Lung (tissue), 12 donors: Measurements from ENCODE around the gene ANKS1B. TPM values are rescaled to one million over a fixed set of nuclear protein-coding genes. Genes with fewer than 3 reads are reported as not detected.

Experiments
- ATAC-seq: fragments of 200-7000 bp; cut with Tn5 transposase; one replicate; pipeline ENCODE4 v1.9.1; 2020; ENCODE audit warnings: moderate number of reproducible peaks; ENCODE audit not compliant: insufficient read depth, low FRiP score
- DNase-seq, 3 donors: peaks; one replicate each; pipeline ENCODE4 v3.0.0-alpha.2; 2013 to 2017
- H3K27ac ChIP-seq, 2 donors: one replicate each; pipeline ENCODE4 v1.5.1; 2013; ENCODE audit warnings: mild to moderate bottlenecking in 2 of 2, moderate library complexity in 2 of 2, control low read depth in 1 of 2, inconsistent platforms in 1 of 2, low read depth in 1 of 2, low read length in 1 of 2
- H3K27me3 ChIP-seq, 3 donors: one replicate each; pipeline ENCODE4 v1.5.1; 2013; ENCODE audit warnings: low read length in 2 of 3; ENCODE audit not compliant: control insufficient read depth in 3 of 3, insufficient read depth in 3 of 3
- H3K36me3 ChIP-seq, 4 donors: one replicate each; pipeline ENCODE4 v1.5.1; 2013; ENCODE audit warnings: low read length in 4 of 4, mild to moderate bottlenecking in 1 of 4, moderate library complexity in 1 of 4; ENCODE audit not compliant: control insufficient read depth in 4 of 4, insufficient read depth in 4 of 4
- H3K4me1 ChIP-seq, 5 donors: one replicate each; pipeline ENCODE4 v1.5.1; 2013; ENCODE audit warnings: low read length in 5 of 5, mild to moderate bottlenecking in 2 of 5, moderate library complexity in 1 of 5; ENCODE audit not compliant: control insufficient read depth in 5 of 5, insufficient read depth in 5 of 5
- H3K4me3 ChIP-seq: one replicate; pipeline ENCODE4 v1.5.1; 2013; ENCODE audit warnings: mild to moderate bottlenecking, control low read depth, moderate library complexity
- H3K9ac ChIP-seq, 2 donors: one replicate each; pipeline ENCODE4 v1.5.1; 2013; ENCODE audit warnings: low read length in 2 of 2, control low read depth in 1 of 2; ENCODE audit not compliant: insufficient read depth in 1 of 2
- H3K9me3 ChIP-seq, 4 donors: one replicate each; pipeline ENCODE4 v1.5.1; 2013; ENCODE audit warnings: low read length in 3 of 4, mild to moderate bottlenecking in 1 of 4, moderate library complexity in 1 of 4; ENCODE audit not compliant: control insufficient read depth in 4 of 4, insufficient read depth in 3 of 4
- CTCF ChIP-seq: IDR thresholded peaks from 2 replicates; pipeline ENCODE4 v1.5.1; 2012; ENCODE audit warnings: mild to moderate bottlenecking; ENCODE audit errors: control extremely low read depth, extremely low read depth
- WGBS, 2 donors: extraction: QIAGEN DNeasy Blood & Tissue Kit; methylation state at CpG; one replicate each; pipeline ENCODE4 v1.1.7; 2013; 5-methylcytosine and 5-hydroxymethylcytosine counted together
- polyA plus RNA-seq, 2 donors: library from polyadenylated mRNA; stranded (reverse); fragments of 200-250 nt; gene quantifications; one replicate each; pipeline ENCODE4 v1.2.1, GENCODE V29; 2013
- total RNA-seq, 2 donors: library from RNA; depleted of rRNA in 1 of 2; stranded (reverse); fragments of >200 nt in 1 of 2; gene quantifications; one replicate each; pipeline ENCODE4 v1.2.1, GENCODE V29; 2014 to 2021
- donor health status: control.
- donor health status: control.
- donor health status: Bipolar disorder and iron deficiency.
- donor health status: healthy.
- donor health status: DM: yes; HTN: yes; CAD: no.

ANKS1B gene
- total and polyA plus RNA-seq, 4 donors, result 0.32 to 10.3 (median 3.7) TPM

GRCh38 chr12:99153293-99153692, 831.4 kb downstream of the ANKS1B start:
- Histone ChIP-seq H3K36me3 (no peaks in the 10 kb centered on the region), H3K9me3 (no peaks in the 10 kb centered on the region), H3K4me3 (no peak overlapping the region), H3K4me1 (peaks cover 0 to 6% (median 0%) of the 10 kb centered on the region in 5 donors), H3K27me3 (no peaks in the 10 kb centered on the region), H3K27ac (no peak overlapping the region), H3K9ac (no peak overlapping the region)
- DNase-seq (no peak), ATAC-seq (no peak)
- no peak for TF ChIP-seq CTCF
- WGBS, 2 donors, result 74 to 76% methylated on average over 3 of the region's 3 CpGs

GRCh38 chr12:99152337-99152736, 832.4 kb downstream of the ANKS1B start:
- Histone ChIP-seq H3K36me3 (no peaks in the 10 kb centered on the region), H3K9me3 (no peaks in the 10 kb centered on the region), H3K9ac (no peak overlapping the region), H3K4me3 (no peak overlapping the region), H3K27ac (no peak overlapping the region), H3K27me3 (no peaks in the 10 kb centered on the region), H3K4me1 (peaks cover 0 to 12% (median 3%) of the 10 kb centered on the region in 5 donors)
- DNase-seq, result no peak
- TF ChIP-seq CTCF, result no peak
- no peak for ATAC-seq
- 71 to 83% methylated on average over 2 of the region's 2 CpGs for WGBS, 2 donors

- no peak for TF ChIP-seq CTCF
- DNase-seq (peak in 1 of 3 donors; percentile 22), ATAC-seq (no peak)
- Histone ChIP-seq H3K27ac (no peak overlapping the region), H3K36me3 (no peaks in the 10 kb centered on the region), H3K9me3 (no peaks in the 10 kb centered on the region), H3K4me3 (no peak overlapping the region), H3K4me1 (peaks cover 0 to 16% (median 3%) of the 10 kb centered on the region in 5 donors), H3K27me3 (no peaks in the 10 kb centered on the region), H3K9ac (no peak overlapping the region)
Observed at GRCh38 chr12:99151744-99152143, 833.0 kb downstream of the ANKS1B start.

- H3K36me3 ChIP-seq, result no peaks in the 10 kb centered on the region
- H3K27me3 ChIP-seq, result no peaks in the 10 kb centered on the region
- H3K9me3 ChIP-seq, result peaks cover 0 to 2% (median 0%) of the 10 kb centered on the region in 4 donors
- H3K4me3 ChIP-seq, result no peak overlapping the region
- H3K9ac ChIP-seq, result no peak overlapping the region
- DNase-seq, result peak in 2 of 3 donors; percentile 40 to 63
- H3K4me1 ChIP-seq, result peaks cover 0 to 18% (median 0%) of the 10 kb centered on the region in 5 donors
- no peak for TF ChIP-seq CTCF
- H3K27ac ChIP-seq, result no peak overlapping the region
- WGBS, 2 donors, result 36 to 48% methylated on average over 2 of the region's 2 CpGs
- ATAC-seq, result no peak
Observed at GRCh38 chr12:99147130-99147529, 837.6 kb downstream of the ANKS1B start.
